Activated CD8-positive, alpha-beta memory T cell treated with anti-CD3 and anti-CD28 coated beads, Interleukin-2, amount 50 U/mL, for 24 hours (primary cell): Measurements from ENCODE around the gene SLC51B.
A peak's percentile ranks its signal among the peaks of the same experiment; 100 is the strongest.
"Not testable (repeated sequence)": the region's sequence is repeated elsewhere in the genome, so short reads cannot be mapped to it uniquely, and the experiment has no call there.

Experiments
- DNase-seq: peaks from one replicate; pipeline ENCODE4 v3.0.0-alpha.2; 2020; ENCODE audit errors: extremely low read depth

The SLC51B gene

DNA sequence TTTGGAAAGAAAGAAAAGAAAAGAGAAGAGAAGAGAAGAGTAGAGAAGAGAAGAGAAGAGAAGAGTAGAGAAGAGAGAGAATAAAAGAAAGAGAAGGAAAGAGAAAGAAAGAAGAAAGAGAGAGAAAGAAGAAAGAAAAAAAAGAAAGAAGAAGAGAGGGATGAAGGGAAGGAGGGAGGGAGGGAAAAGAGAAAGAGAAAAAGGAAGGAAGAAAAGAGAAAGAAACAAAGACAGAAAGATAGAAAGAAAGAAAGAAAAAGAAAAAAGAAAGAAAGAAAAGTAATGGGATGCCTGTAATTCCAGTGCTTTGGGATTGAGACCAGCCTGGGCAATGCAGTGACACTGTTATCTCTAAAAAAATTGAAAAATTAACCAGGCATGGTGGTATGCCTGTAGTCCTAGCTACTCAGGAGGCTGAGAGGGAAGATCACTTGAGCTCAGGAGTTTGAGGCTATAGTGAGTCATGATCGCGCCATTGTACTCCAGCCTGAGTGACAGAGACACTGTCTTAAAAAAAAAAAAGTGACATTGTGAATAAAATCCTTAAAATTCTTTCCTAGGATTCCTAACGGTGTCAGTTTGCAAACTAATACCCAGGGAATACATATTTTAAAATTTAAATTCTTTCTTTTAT, 20.9 kb downstream of the SLC51B start:
- no peak for DNase-seq

DNA sequence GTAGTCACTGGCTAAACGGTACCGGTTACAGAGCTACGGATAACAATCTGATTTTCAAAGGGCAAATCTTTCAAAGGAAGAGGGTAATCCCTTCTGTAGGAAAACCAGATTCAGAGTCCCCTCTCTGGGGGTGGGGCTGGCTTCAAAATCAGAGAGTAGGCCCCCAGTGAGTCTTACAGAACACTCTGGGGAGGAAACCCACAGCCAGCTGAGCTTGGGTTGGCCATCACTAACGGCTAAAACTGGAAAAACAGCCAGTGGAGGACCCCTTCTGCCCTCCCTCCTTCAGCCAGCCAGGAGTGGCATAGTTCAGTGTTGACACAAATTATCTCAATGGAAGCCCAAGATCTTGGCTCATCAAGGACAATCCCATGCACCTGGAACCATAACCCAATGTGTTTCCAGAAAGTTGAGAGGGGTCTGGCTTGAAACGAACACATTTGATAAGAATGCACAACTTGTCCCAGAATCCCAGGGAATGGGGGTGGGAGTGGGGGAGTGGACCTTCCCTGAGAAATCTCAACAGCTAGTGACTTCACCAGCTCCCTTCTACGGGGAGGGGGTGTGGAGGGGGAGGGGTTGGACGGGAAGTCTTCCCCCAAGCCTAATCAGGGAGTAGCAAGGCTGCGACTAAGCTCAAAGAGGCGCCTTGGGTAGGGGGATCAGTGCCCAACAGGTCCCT, 21.6 kb downstream of the SLC51B start:
- DNase-seq: no peak

DNA sequence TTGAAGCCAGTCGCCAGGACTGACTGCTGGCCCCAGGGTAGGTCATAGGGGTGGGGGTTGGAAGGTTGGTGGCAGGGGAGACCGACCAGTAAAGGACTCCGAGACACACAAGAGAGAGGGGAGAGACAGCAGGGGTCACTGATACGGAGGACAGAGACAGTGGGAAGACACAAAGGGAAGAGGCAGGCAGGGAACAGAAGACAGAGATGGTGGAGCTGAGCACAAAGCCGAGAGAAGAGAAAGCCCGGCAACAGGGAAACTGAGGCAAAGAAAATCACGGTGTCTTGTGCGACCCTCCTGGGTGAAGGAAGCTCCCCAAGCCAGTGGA, 22.1 kb downstream of the SLC51B start:
- DNase-seq: no peak

DNA sequence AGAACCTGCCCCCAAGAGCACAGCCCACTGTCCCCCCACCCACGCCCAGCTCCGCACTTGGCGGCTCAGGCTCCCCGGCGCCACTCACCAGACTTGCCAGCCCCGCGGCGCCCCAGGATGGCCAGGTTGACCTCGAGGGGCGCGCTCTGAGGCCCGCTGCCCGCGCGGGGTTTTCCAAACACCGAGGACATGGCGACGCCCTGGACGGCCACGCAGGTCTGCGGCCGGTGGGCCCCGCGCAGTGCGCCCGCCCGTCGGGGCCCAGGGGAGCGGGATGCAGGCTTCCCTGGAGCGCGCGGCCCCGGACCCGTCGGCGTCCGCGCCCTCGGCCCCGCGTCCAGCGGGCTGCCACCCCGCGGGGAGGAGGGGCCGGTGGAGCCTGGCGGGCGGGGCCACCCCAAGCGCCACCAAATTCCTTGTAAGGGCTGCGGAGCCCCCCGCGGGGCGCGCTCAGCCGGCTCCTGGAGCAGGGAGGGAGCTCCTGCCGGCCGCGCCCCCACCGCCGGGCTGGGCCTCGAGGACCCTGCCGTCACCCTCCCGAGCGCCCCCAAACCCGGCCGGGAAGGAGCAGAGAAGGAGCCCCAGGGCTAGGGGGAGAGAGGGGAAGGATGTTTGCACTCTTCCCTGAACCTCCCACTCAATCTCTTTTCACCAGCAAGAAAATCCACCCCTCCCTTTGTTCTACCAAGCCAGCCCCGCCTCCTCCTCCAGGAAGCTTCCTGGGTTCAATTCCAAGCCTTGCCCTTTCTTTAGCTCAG, 22.6 kb downstream of the SLC51B start, which contains the start of gene RASL12:
TSS of gene RASL12 (minus strand) at position 347 of the 758 bp plus-strand sequence. CDS start at position 191, 156 bp downstream.
- no peak for DNase-seq

DNA sequence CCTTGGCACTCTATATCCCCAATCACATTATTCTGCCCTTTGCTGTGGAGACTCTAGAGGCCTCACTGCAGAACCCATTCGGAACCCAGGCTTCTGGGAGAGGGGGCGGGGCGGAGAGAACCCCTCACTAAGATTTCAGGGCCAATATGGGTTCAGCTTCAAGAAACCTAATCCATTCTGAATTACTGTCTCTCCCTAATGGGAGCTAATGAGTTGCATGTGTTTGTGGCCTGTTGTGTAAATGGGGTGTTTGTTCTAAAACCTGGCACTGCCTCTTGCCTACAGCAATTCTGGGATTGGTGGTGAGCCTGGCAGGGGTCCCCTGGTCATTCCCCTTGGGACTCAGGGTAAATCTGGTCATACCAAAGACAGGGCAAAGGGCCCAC, 23.2 kb downstream of the SLC51B start:
- DNase-seq: no peak

DNA sequence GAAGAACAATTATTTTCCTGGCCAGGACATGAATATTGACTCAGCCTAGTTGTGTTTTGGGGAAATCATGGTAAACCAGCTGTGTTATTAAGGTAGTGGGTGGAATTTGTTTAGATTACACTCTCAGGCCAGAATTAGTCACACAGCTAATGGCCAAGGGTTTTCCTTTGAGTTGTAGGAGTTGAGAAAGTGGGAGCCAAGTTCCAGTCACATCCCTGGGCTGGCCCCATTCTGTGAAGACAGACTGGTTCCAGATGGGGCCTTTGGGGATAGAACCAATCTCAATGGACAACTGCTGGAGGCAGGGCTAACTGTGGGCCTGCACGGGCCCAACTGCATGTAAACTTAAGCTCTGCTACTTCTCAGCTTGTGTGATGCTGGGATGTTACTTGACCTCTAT, 24.0 kb downstream of the SLC51B start:
- DNase-seq: no peak

DNA sequence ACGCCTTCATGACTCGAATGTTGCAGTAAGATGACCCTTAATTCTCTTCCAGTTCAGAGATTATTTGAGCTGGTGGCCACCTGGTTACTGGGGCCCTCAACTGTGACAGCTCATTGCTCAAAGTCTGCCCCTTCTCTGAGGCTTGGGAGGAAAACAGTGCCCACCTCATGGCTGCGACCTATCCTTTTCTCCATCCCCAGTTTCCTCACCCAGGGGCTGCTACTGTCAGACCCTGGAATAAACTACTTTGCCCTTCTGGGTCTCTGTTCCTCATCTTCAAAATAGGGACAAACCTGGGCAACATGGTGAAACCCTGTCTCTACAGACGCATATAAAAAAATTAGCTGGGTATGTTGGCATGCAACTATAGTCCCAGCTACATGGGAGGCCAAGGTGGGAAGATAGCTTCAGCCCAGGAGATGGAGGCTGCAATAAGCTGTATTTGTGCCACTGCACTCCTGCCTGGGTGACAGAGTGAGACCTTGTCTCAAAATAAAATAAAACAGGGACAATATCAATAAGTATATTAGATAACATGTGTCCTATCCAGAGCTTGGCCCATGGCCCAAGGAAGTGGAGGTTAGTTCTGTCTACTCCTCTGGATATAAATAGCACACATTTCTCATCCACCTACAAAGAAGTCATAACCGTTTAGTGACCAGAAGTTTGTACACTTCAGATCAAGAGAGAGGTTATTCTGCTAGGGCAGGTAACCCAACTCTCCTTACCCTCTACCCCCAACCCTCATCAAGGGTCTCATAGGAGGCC, 24.8 kb downstream of the SLC51B start:
- DNase-seq: no peak

DNA sequence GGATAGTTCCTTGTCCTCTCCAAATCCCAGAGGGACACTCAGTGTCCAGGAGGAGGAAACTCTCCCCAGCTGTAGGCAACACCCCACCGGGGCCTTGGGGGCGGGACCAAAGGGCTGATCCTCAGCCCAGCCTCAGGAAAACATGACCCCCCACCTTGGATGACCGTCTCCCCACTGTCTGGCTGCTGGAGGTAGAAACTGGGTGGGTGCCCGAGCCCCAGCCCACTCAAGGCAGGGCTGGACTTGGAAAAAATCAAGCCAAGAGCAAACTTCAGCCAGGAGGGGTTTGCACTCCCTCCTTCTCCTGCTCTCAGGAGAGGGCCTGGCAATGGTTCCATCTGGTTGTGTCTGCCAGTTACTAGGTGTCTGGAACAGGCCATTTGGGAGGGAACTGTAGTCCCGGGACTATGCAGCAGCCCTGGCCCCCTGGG, 26.2 kb downstream of the SLC51B start:
- no peak for DNase-seq

DNA sequence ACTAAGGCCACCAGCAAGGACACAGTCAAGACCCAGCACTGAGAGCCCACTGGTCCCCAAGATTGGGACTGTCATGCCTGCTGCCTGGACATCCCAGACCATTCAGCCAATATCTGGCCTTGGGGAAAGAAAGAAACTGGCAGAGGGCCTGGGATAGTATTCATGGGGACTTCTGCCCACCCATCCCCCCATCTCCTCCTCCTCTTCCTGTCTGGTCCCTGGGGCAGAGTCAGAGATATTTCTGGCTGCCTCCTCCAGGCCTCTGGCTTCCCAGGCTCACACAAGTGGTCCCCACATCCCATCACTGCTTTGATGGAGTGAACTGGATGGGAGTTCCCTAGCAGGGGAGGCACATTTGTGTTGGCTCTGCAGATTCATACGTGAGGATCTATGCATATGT, 26.8 kb downstream of the SLC51B start:
- no peak for DNase-seq

DNA sequence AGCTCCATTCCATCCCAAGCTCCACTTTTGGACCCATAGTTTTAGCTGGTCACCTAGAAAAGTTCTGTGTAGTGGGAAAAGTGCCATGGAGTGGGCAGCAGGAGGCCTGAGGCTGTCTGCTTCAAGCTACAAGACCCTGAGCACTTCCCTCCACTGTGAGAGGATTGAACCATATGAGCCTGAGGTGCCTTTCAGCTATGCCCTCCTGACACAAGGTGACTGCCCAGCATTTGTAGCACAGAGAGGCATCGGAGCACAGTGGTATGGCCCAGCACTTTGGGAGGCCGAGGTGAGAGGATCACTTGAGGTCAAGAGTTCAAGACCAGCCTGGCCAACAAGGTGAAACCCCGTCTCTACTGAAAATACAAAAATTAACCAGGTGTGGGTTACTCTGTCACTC, 27.4 kb downstream of the SLC51B start:
- DNase-seq: no peak

DNA sequence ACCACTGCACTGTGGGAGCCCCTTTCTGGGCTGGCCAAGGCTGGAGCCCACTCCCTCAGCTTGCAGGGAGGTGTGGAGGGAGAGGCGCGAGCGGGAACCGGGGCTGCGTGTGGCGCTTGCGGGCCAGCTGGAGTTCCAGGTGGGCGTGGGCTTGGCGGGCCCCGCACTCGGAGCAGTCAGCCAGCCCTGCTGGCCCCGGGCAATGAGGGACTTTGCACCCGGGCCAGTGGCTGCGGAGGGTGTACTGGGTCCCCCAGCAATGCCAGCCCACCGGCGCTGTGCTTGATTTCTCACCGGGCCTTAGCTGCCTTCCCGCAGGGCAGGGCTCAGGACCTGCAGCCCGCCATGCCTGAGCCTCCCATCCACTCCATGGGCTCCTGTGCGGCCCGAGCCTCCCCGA, 29.8 kb downstream of the SLC51B start:
- not testable (repeated sequence) for DNase-seq

DNA sequence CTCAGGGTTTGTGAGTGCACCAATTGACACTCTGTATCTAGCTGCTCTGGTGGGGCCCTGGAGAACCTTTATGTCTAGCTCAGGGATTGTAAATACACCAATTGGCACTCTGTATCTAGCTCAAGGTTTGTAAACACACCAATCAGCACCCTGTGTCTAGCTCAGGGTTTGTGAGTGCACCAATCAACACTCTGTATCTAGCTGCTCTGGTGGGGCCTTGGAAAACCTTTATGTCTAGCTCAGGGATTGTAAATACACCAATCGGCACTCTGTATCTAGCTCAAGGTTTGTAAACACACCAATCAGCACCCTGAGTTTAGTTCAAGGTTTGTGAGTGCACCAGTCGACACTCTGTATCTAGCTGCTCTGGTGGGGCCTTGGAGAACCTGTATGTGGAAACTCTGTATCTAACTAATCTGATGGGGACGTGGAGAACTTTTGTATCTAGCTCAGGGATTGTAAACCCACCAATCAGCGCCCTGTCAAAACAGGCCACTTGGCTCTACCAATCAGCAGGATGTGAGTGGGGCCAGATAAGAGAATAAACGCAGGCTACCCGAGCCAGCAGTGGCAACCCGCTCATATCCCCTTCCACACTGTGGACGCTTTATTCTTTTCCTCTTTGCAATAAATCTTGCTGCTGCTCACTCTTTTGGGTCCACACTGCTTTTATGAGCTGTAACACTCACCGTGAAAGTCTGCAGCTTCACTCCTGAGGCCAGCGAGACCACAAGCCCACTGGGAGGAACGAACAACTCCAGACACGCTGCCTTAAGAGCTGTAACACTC, 30.6 kb downstream of the SLC51B start:
- not testable (repeated sequence) for DNase-seq

DNA sequence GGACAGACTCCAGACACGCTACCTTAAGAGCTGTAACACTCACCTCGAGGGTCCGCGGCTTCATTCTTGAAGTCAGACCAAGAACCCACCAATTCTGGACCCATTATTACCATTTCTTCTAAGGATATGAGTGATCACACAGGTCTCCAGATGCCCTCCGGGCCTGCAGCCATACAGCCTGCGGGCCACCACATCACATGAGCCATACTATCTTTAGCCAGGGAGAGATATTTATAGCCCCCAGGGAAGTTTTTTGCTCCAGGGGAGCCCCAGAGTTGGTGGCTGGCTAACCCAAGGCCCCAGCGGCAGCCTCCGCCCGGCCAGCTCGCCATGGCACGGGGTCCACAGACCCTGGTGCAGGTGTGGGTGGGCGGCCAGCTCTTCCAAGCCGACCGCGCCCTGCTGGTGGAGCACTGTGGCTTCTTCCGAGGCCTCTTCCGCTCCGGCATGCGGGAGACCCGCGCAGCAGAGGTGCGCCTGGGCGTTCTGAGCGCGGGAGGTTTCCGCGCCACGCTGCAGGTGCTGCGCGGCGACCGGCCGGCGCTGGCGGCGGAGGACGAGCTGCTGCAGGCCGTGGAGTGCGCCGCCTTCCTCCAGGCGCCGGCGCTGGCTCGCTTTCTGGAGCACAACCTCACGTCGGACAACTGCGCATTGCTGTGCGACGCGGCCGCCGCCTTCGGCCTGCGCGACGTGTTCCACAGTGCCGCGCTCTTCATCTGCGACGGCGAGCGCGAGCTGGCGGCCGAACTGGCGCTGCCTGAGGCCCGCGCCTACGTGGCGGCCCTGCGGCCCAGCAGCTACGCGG, 31.5 kb downstream of the SLC51B start, which contains the start of gene KBTBD13:
TSS of gene KBTBD13 (plus strand) at position 261 of the 805 bp plus-strand sequence. CDS start at position 331, 70 bp downstream.
- no peak for DNase-seq

DNA sequence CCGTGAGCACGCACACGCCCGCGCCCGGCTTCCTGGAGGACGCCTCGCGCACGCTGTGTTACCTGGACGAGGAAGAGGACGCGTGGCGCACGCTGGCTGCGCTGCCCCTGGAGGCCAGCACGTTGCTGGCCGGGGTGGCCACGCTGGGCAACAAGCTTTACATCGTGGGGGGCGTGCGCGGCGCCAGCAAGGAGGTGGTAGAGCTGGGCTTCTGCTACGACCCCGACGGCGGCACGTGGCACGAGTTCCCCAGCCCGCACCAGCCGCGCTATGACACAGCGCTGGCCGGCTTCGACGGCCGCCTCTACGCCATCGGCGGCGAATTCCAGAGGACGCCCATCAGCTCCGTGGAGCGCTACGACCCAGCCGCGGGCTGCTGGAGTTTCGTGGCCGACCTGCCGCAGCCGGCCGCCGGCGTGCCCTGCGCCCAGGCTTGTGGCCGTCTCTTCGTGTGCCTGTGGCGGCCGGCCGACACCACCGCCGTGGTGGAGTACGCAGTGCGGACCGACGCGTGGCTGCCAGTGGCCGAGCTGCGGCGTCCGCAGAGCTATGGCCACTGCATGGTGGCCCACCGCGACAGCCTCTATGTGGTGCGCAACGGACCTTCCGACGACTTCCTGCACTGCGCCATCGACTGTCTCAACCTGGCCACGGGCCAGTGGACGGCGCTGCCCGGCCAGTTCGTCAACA, 32.2 kb downstream of the SLC51B start:
- no peak for DNase-seq

DNA sequence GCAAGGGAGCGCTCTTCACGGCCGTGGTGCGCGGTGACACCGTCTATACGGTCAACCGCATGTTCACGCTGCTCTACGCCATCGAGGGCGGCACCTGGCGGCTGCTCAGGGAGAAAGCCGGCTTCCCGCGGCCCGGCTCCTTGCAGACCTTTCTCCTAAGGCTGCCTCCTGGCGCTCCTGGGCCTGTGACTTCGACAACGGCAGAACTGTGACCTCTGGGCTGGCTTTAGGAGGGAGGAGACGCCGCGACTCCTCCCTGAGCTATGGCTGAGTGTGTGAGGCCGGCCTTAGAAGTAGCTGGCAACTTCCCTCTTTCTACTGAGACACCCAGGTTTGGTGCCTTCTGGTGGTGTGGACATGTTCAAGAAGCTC, 32.8 kb downstream of the SLC51B start:
- DNase-seq: peak; percentile 5

DNA sequence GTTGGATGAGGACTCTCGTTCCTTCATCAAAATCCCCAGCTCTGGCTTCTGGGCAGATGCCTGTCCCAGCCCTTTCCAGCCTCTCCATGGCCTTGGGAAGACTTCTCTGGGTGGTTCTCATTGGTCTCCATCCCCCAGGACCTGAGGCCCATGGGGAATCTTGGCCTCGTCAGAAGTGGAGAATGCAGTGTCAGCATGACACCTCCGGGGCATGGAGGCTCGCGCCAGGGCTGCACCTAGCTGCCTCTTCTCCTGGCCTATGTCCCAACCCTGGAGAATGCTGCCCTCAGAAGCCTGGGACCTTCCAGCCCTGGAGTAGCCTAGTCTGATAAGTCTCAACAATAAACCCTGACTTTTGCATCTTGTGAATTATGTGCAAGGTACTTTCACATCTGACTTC, 34.4 kb downstream of the SLC51B start:
- DNase-seq: no peak

DNA sequence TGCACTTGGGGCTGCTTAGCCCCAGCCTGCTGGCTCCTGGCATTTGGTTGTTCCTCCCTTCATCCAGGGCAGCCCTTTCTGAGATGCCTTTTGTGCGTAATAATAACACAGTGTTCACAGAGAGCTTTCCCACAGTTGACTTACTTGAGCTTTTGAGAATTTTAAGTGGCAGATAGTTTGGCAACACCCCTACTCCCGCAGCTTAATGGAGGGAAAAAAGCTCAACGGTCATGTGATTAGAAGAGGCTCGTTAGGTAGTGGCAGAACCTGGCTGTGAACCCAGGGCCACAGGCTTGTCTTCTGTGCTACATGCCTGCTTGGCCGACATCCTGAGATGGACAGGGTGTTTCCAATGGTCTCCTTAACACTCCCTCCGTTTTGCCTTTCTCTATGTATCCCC, 36.1 kb downstream of the SLC51B start:
- no peak for DNase-seq

DNA sequence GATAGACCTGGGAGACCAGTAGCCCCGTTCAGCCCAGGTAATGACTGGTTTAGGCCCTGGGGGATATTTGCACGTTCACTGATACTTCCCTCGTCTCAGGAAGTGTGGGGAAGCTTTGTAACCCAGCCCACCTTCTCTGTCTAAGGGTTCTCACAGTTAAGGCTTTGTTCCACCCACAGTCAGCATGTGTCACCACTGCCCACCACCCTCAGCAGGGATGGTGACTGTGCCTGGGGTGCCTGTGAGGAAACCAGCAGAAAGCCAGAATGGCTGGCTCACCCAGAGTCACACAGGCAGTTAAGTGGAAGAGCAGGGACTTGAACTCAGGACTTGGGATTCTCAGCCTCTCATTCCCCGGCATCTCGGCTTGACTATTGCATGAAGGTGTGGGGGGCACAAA, 36.6 kb downstream of the SLC51B start:
- DNase-seq: no peak

DNA sequence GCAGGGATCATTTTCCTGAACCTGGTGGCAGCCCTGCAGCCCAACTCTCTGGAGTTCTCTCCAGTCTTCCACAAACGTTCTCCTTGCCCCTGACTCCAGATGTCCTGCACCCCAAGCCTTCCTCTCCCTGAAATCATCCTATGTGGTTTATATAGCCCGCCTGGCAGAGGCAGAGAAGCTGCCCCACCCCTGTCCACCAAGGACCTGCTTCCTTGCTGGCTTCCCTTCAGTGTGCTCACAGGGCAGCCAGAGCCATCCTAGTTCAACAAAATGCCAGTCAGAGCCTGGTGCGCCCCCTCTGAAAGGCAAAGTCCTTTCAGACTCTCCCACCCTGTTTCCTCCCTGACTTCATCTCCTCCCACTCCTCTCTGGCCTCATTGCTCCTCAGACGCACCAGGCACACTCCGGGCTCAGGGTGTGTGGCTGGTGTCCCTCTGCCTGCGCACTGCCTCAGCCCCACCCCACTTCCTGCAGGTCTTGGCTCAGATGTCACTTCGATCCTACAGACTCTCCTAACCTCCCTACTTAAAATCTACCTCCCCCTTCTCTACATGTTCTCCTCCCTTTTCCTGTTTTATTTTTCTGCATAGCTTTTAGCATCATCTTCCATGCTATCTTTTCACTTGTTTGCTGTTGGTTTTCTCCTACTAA, 37.2 kb downstream of the SLC51B start:
- DNase-seq: no peak
